Measurements from ENCODE around the gene RACK1. TPM values are rescaled to one million over a fixed set of nuclear protein-coding genes. Genes with fewer than 3 reads are reported as not detected.

RACK1 gene
- total RNA-seq, 2 donors from 2014 or later = 3,606 to 3,662 TPM

- Mint-ChIP-seq H3K4me3 (no peak overlapping the region), H3K36me3 (ENCODE audit: insufficient read depth in 2 of 2) (peaks cover 1 to 2% of the 10 kb centered on the region in 2 donors), H3K4me1 (ENCODE audit: low read depth) (peaks cover 9% of the 10 kb centered on the region), H3K9me3 (no peaks in the 10 kb centered on the region), H3K27ac (no peak overlapping the region), H3K27me3 (ENCODE audit: low read depth) (peaks cover 12% of the 10 kb centered on the region)
- no peak for DNase-seq
- ATAC-seq (replicated peaks in 1 of 2) = no peak
Measured at GRCh38 chr5:181200816-181201215, 42.9 kb downstream of the RACK1 start.

GRCh38 chr5:181199881-181200638 lies 43.6 kb downstream of the RACK1 start:
- DNase-seq (no peak), ATAC-seq (replicated peaks in 1 of 2) (no peak)
- Mint-ChIP-seq H3K9me3 (no peaks in the 10 kb centered on the region), H3K4me1 (ENCODE audit: low read depth) (peaks cover 5% of the 10 kb centered on the region), H3K36me3 (ENCODE audit: insufficient read depth in 2 of 2) (peaks cover 0 to 1% of the 10 kb centered on the region in 2 donors), H3K4me3 (no peak overlapping the region), H3K27me3 (ENCODE audit: low read depth) (peaks cover 7% of the 10 kb centered on the region), H3K27ac (no peak overlapping the region)

GRCh38 chr5:181198905-181199519 lies 44.7 kb downstream of the RACK1 start:
- Mint-ChIP-seq H3K27me3 (ENCODE audit: low read depth) (peaks cover 7% of the 10 kb centered on the region), H3K9me3 (no peaks in the 10 kb centered on the region), H3K36me3 (ENCODE audit: insufficient read depth in 2 of 2) (no peaks in the 10 kb centered on the region), H3K4me3 (no peak overlapping the region), H3K27ac (no peak overlapping the region), H3K4me1 (ENCODE audit: low read depth) (peaks cover 2% of the 10 kb centered on the region)
- DNase-seq (no peak), ATAC-seq (replicated peaks in 1 of 2) (no peak)

- no peak overlapping the region for H3K27ac Mint-ChIP-seq
- ATAC-seq (replicated peaks in 1 of 2) = peak in 1 of 2 donors; percentile 20
- H3K4me3 Mint-ChIP-seq = no peak overlapping the region
- H3K27me3 Mint-ChIP-seq (ENCODE audit: low read depth) = peaks cover 7% of the 10 kb centered on the region
- H3K4me1 Mint-ChIP-seq (ENCODE audit: low read depth) = peaks cover 7% of the 10 kb centered on the region
- H3K36me3 Mint-ChIP-seq (ENCODE audit: insufficient read depth in 2 of 2) = no peaks in the 10 kb centered on the region
- H3K9me3 Mint-ChIP-seq = no peaks in the 10 kb centered on the region
- DNase-seq = no peak
Measured at GRCh38 chr5:181198106-181198685, 45.5 kb downstream of the RACK1 start.

- ATAC-seq (replicated peaks in 1 of 2) (no peak), DNase-seq (no peak)
- peaks cover 7% of the 10 kb centered on the region for H3K27me3 Mint-ChIP-seq (ENCODE audit: low read depth)
- no peak overlapping the region for H3K27ac Mint-ChIP-seq
- no peak overlapping the region for H3K4me3 Mint-ChIP-seq
- H3K36me3 Mint-ChIP-seq (ENCODE audit: insufficient read depth in 2 of 2) = no peaks in the 10 kb centered on the region
- H3K9me3 Mint-ChIP-seq = no peaks in the 10 kb centered on the region
- peaks cover 15% of the 10 kb centered on the region for H3K4me1 Mint-ChIP-seq (ENCODE audit: low read depth)
Measured at GRCh38 chr5:181197326-181197951, 46.3 kb downstream of the RACK1 start.

GRCh38 chr5:181195249-181195761 lies 48.4 kb downstream of the RACK1 start:
- ATAC-seq (replicated peaks in 1 of 2) = no peak
- no peaks in the 10 kb centered on the region for H3K9me3 Mint-ChIP-seq
- no peak overlapping the region for H3K27ac Mint-ChIP-seq
- H3K36me3 Mint-ChIP-seq (ENCODE audit: insufficient read depth in 2 of 2) = peaks cover 0 to 5% of the 10 kb centered on the region in 2 donors
- no peak overlapping the region for H3K4me3 Mint-ChIP-seq
- H3K4me1 Mint-ChIP-seq (ENCODE audit: low read depth) = peaks cover 29% of the 10 kb centered on the region
- DNase-seq = no peak
- H3K27me3 Mint-ChIP-seq (ENCODE audit: low read depth) = no peaks in the 10 kb centered on the region

- H3K36me3 Mint-ChIP-seq (ENCODE audit: insufficient read depth in 2 of 2) = peaks cover 0 to 5% of the 10 kb centered on the region in 2 donors
- DNase-seq (no peak), ATAC-seq (replicated peaks in 1 of 2) (no peak)
- no peaks in the 10 kb centered on the region for H3K27me3 Mint-ChIP-seq (ENCODE audit: low read depth)
- no peak overlapping the region for H3K4me3 Mint-ChIP-seq
- H3K27ac Mint-ChIP-seq = no peak overlapping the region
- H3K9me3 Mint-ChIP-seq = no peaks in the 10 kb centered on the region
- H3K4me1 Mint-ChIP-seq (ENCODE audit: low read depth) = peaks cover 29% of the 10 kb centered on the region
Measured at GRCh38 chr5:181194489-181195248, 49.0 kb downstream of the RACK1 start.

- Mint-ChIP-seq H3K4me1 (ENCODE audit: low read depth) (peaks cover 32% of the 10 kb centered on the region), H3K36me3 (ENCODE audit: insufficient read depth in 2 of 2) (peaks cover 2 to 7% of the 10 kb centered on the region in 2 donors), H3K9me3 (no peaks in the 10 kb centered on the region), H3K27ac (no peak overlapping the region), H3K4me3 (no peak overlapping the region), H3K27me3 (ENCODE audit: low read depth) (no peaks in the 10 kb centered on the region)
- ATAC-seq (replicated peaks in 1 of 2) (no peak), DNase-seq (no peak)
Measured at GRCh38 chr5:181193656-181194055, 50.0 kb downstream of the RACK1 start.

- no peak for DNase-seq
- Mint-ChIP-seq H3K27ac (peak overlapping the region; percentile 99), H3K9me3 (no peaks in the 10 kb centered on the region), H3K36me3 (ENCODE audit: insufficient read depth in 2 of 2) (peaks cover 2 to 10% of the 10 kb centered on the region in 2 donors), H3K27me3 (ENCODE audit: low read depth) (no peaks in the 10 kb centered on the region), H3K4me1 (ENCODE audit: low read depth) (peaks cover 44% of the 10 kb centered on the region), H3K4me3 (peak overlapping the region; percentile 98 to 100)
- no peak for ATAC-seq (replicated peaks in 1 of 2)
Measured at GRCh38 chr5:181192337-181193046, 51.2 kb downstream of the RACK1 start.

- Mint-ChIP-seq H3K27ac (peak overlapping the region; percentile 99), H3K9me3 (no peaks in the 10 kb centered on the region), H3K4me3 (peak overlapping the region; percentile 98 to 100), H3K27me3 (ENCODE audit: low read depth) (no peaks in the 10 kb centered on the region), H3K36me3 (ENCODE audit: insufficient read depth in 2 of 2) (peaks cover 2 to 10% of the 10 kb centered on the region in 2 donors), H3K4me1 (ENCODE audit: low read depth) (peaks cover 51% of the 10 kb centered on the region)
- DNase-seq = peak; percentile 96
- ATAC-seq (replicated peaks in 1 of 2) = peak; percentile 65 to 70
Measured at GRCh38 chr5:181191526-181192336, 52.0 kb downstream of the RACK1 start.

GRCh38 chr5:181190711-181191525 lies 52.8 kb downstream of the RACK1 start:
- ATAC-seq (replicated peaks in 1 of 2) (peak; percentile 12 to 18), DNase-seq (peak; percentile 58 to 68)
- peak overlapping the region; percentile 99 for H3K27ac Mint-ChIP-seq
- peak overlapping the region; percentile 98 to 100 for H3K4me3 Mint-ChIP-seq
- H3K27me3 Mint-ChIP-seq (ENCODE audit: low read depth) = no peaks in the 10 kb centered on the region
- no peaks in the 10 kb centered on the region for H3K9me3 Mint-ChIP-seq
- peaks cover 2 to 10% of the 10 kb centered on the region in 2 donors for H3K36me3 Mint-ChIP-seq (ENCODE audit: insufficient read depth in 2 of 2)
- H3K4me1 Mint-ChIP-seq (ENCODE audit: low read depth) = peaks cover 51% of the 10 kb centered on the region
